Measurements from ENCODE around the gene EML1. TPM values are rescaled to one million over a fixed set of nuclear protein-coding genes. Genes with fewer than 3 reads are reported as not detected.

The EML1 gene
- polyA plus RNA-seq, 1 donor from 2014 or later, result 21.7 TPM

GRCh38 chr14:99807413-99808153 lies 14.4 kb downstream of the EML1 start:
- Histone ChIP-seq H2AFZ (ENCODE audit: low read depth, low read length) (no peak overlapping the region), H4K20me1 (ENCODE audit: insufficient read depth) (no peaks in the 10 kb centered on the region), H3K79me2 (replicated peaks; ENCODE audit: insufficient read depth, low read length) (peaks cover 15% of the 10 kb centered on the region), H3K27ac (ENCODE audit: low read length) (no peak overlapping the region), H3K9me3 (ENCODE audit: low read length) (no peaks in the 10 kb centered on the region), H3K27me3 (ENCODE audit: insufficient read depth, low read depth, low read length) (no peaks in the 10 kb centered on the region), H3K9ac (ENCODE audit: low read length) (no peak overlapping the region), H3K9me2 (ENCODE audit: insufficient read depth, low read length) (no peaks in the 10 kb centered on the region), H3K4me3 (ENCODE audit: low read length) (no peak overlapping the region), H3K4me2 (ENCODE audit: low read length) (no peak overlapping the region), H3K36me3 (ENCODE audit: insufficient read depth, low read length) (no peaks in the 10 kb centered on the region), H3F3A (ENCODE audit: insufficient read depth, low read length, poor library complexity, severe bottlenecking) (no peaks in the 10 kb centered on the region)
- TF ChIP-seq SMC3 (conservative IDR thresholded peaks at IDR 0.05; ENCODE audit: poor library complexity) (no peak), EP300 (conservative IDR thresholded peaks at IDR 0.05; ENCODE audit: poor library complexity, severe bottlenecking) (no peak), EZH2 (IDR thresholded peaks at IDR 0.05; ENCODE audit: borderline replicate concordance, insufficient read depth, low read length, poor library complexity, severe bottlenecking) (no peak), REST (IDR thresholded peaks at IDR 0.05; ENCODE audit: borderline replicate concordance) (no peak), RAD21 (conservative IDR thresholded peaks at IDR 0.05) (no peak), TAF1 (IDR thresholded peaks at IDR 0.05; ENCODE audit: low read depth) (no peak), POLR2AphosphoS5 (IDR thresholded peaks at IDR 0.05) (no peak), MXI1 (conservative IDR thresholded peaks at IDR 0.05; ENCODE audit: poor library complexity, severe bottlenecking) (no peak), CTCF (IDR thresholded peaks at IDR 0.05; ENCODE audit: poor library complexity, severe bottlenecking) (no peak)

GRCh38 chr14:99808154-99808505 lies 14.9 kb downstream of the EML1 start:
- no peaks in the 10 kb centered on the region for H3K27me3 ChIP-seq (ENCODE audit: insufficient read depth, low read depth, low read length)
- peaks cover 15% of the 10 kb centered on the region for H3K79me2 ChIP-seq (replicated peaks; ENCODE audit: insufficient read depth, low read length)
- H3K9me3 ChIP-seq (ENCODE audit: low read length), result no peaks in the 10 kb centered on the region
- no peak overlapping the region for H3K27ac ChIP-seq (ENCODE audit: low read length)
- no peaks in the 10 kb centered on the region for H3F3A ChIP-seq (ENCODE audit: insufficient read depth, low read length, poor library complexity, severe bottlenecking)
- H3K4me3 ChIP-seq (ENCODE audit: low read length), result no peak overlapping the region
- no peak for TF ChIP-seq POLR2AphosphoS5 (IDR thresholded peaks at IDR 0.05)
- TF ChIP-seq EP300 (conservative IDR thresholded peaks at IDR 0.05; ENCODE audit: poor library complexity, severe bottlenecking), result no peak
- TF ChIP-seq EZH2 (IDR thresholded peaks at IDR 0.05; ENCODE audit: borderline replicate concordance, insufficient read depth, low read length, poor library complexity, severe bottlenecking), result no peak
- no peak for TF ChIP-seq RAD21 (conservative IDR thresholded peaks at IDR 0.05)
- no peak for TF ChIP-seq MXI1 (conservative IDR thresholded peaks at IDR 0.05; ENCODE audit: poor library complexity, severe bottlenecking)
- no peak for TF ChIP-seq CTCF (IDR thresholded peaks at IDR 0.05; ENCODE audit: poor library complexity, severe bottlenecking)
- TF ChIP-seq REST (IDR thresholded peaks at IDR 0.05; ENCODE audit: borderline replicate concordance), result no peak
- H3K4me2 ChIP-seq (ENCODE audit: low read length), result no peak overlapping the region
- H3K36me3 ChIP-seq (ENCODE audit: insufficient read depth, low read length), result no peaks in the 10 kb centered on the region
- H3K9me2 ChIP-seq (ENCODE audit: insufficient read depth, low read length), result no peaks in the 10 kb centered on the region
- no peak overlapping the region for H2AFZ ChIP-seq (ENCODE audit: low read depth, low read length)
- no peak overlapping the region for H3K9ac ChIP-seq (ENCODE audit: low read length)
- H4K20me1 ChIP-seq (ENCODE audit: insufficient read depth), result no peaks in the 10 kb centered on the region

Data from neural cell (in vitro differentiated cells).